Upper lobe of right lung (tissue), 1 donor: ENCODE data around the gene ZNF565. TPM values are rescaled to one million over a fixed set of nuclear protein-coding genes. Genes with fewer than 3 reads are reported as not detected.
A peak's percentile ranks its signal among the peaks of the same experiment; 100 is the strongest.

ENCODE experiments used
- ATAC-seq: fragments of 200-7000 bp; cut with Tn5 transposase; one replicate; pipeline ENCODE4 v1.9.1; 2020; ENCODE audit warnings: mild to moderate bottlenecking, moderate library complexity
- DNase-seq: peaks from one replicate; pipeline ENCODE4 v3.0.0-alpha.2; 2020
- H3K27ac ChIP-seq: fragments of 200-600 bp; one replicate; pipeline ENCODE4 v1.8.0; 2022
- H3K27me3 ChIP-seq: fragments of 200-600 bp; one replicate; pipeline ENCODE4 v1.8.0; 2022; ENCODE audit warnings: mild to moderate bottlenecking
- H3K36me3 ChIP-seq: fragments of 200-600 bp; one replicate; pipeline ENCODE4 v1.8.0; 2022
- H3K4me1 ChIP-seq: fragments of 200-600 bp; one replicate; pipeline ENCODE4 v1.8.0; 2022
- H3K4me3 ChIP-seq: fragments of 200-600 bp; one replicate; pipeline ENCODE4 v1.8.0; 2022; ENCODE audit warnings: mild to moderate bottlenecking
- H3K9me3 ChIP-seq: fragments of 200-600 bp; one replicate; pipeline ENCODE4 v1.8.0; 2022
- intact Hi-C: fragments of 100-400 bp; cut with DNase I; formaldehyde crosslinking; loops from one replicate; pipeline ENCODE4 v1.11.0; 2022
- long read RNA-seq: library from polyadenylated mRNA; unstranded; transcript quantifications from one replicate; pipeline ENCODE4 v2.0.0, GENCODE V29; 2021
- total RNA-seq: library from RNA; stranded (reverse); fragmentation: NEBNext Ultra II Directional; extraction: Animal tissue kit (Norgen Biotek cat#: 25700); gene quantifications from one replicate; pipeline ENCODE4 v1.2.1, GENCODE V29; 2021
- TF ChIP-seq, protein P1 (sequence below): fragments of 200-600 bp; IDR thresholded peaks from one replicate; pipeline ENCODE4 v1.8.0; 2022; ENCODE audit warnings: antibody characterized with exemption
- donor health status: DM: no; HTN: yes; CAD: no; lungs with severe emphysema.

Gene ZNF565
- total RNA-seq: 6.4 TPM
- long read RNA-seq, partial matches to known transcripts: 0 of 33 reads
- long read RNA-seq, other reads (novel, unspliced or antisense): 29 of 33 reads

DNA sequence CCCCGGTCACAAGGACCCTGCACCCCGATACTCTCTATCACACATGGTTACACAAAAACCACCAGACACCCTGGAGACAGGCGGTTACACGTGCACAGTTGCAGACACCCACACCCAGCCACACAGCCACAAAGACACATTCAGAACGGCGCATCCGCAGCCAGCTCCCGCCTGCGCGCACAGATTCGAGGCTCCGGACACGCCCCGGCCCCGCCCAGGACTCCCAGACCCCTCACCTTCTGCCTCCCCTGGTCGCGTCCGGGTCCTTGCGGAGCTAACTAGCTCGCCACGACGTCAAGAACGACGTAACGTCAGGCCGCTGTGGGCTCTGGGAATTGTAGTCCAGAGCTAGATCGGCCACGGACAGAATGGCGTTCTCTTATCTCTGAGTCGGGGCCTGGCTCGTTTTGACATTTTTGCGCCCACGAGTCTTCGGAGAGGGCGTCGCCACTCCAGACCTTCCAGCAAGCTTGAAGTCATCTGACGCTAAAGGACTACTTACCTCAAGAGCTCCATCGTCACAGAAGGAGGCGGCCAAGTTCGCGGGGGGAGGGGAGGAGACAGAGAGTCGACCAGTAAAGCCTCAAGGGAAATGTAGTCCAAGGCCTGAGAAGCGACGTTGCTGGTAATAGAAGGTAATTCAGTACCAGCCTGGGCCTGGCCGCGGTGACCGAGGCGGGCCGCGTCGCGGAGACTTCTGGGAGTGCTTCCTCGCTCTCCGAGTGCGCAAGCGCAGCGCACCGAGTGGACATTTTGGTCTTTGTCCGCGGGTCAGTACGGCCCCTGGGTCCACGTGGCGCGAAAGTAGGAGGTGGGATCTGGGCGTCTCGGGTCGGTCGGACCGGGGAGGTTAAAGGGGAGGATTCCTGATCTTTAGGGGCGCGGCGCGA, at the start of gene ZNF565, which contains the start of gene ZNF146:
Gene ZNF565, minus strand, starts transcription at position 280 of the 890 bp plus-strand sequence. CDS start 12,680 bp downstream, outside the sequence.
Gene ZNF146, plus strand, starts transcription at position 721 of the 890 bp plus-strand sequence. CDS start 21,335 bp downstream, outside the sequence.
- peak within 1 kb of the TSS; percentile 87 for H3K27ac ChIP-seq
- peaks cover 13% of the 10 kb centered on the region for H3K4me1 ChIP-seq
- intact Hi-C loops: no loop called here
- peak; percentile 99 for DNase-seq
- TF ChIP-seq, protein P1, sequence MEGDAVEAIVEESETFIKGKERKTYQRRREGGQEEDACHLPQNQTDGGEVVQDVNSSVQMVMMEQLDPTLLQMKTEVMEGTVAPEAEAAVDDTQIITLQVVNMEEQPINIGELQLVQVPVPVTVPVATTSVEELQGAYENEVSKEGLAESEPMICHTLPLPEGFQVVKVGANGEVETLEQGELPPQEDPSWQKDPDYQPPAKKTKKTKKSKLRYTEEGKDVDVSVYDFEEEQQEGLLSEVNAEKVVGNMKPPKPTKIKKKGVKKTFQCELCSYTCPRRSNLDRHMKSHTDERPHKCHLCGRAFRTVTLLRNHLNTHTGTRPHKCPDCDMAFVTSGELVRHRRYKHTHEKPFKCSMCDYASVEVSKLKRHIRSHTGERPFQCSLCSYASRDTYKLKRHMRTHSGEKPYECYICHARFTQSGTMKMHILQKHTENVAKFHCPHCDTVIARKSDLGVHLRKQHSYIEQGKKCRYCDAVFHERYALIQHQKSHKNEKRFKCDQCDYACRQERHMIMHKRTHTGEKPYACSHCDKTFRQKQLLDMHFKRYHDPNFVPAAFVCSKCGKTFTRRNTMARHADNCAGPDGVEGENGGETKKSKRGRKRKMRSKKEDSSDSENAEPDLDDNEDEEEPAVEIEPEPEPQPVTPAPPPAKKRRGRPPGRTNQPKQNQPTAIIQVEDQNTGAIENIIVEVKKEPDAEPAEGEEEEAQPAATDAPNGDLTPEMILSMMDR: no peak
- H3K36me3 ChIP-seq: peaks cover 8% of the 10 kb centered on the region
- peak; percentile 98 for ATAC-seq
- H3K4me3 ChIP-seq: peak within 1 kb of the TSS; percentile 66
- H3K9me3 ChIP-seq: no peaks in the 10 kb centered on the region
- H3K27me3 ChIP-seq: no peaks in the 10 kb centered on the region

DNA sequence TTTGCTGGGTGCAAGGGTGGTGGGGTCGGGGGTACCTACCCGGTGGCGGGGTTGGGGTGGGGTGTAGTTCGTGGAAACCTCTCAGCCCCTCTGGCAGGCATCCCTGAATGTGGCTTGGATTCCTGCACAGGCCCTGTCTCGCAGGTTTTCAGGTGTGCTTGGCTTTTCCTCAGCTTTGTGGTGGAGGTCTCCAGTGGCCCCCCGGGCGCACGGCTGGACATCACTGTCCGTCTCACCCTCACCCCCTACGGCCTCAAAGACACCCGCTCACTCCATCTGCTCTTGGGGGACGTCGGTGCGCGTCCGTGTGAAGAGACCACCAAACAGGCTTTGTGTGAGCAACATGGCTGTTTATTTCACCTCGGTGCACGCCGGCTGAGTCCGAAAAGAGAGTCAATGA, 44.7 kb upstream of the ZNF565 start:
- intact Hi-C loops: no loop called here

DNA sequence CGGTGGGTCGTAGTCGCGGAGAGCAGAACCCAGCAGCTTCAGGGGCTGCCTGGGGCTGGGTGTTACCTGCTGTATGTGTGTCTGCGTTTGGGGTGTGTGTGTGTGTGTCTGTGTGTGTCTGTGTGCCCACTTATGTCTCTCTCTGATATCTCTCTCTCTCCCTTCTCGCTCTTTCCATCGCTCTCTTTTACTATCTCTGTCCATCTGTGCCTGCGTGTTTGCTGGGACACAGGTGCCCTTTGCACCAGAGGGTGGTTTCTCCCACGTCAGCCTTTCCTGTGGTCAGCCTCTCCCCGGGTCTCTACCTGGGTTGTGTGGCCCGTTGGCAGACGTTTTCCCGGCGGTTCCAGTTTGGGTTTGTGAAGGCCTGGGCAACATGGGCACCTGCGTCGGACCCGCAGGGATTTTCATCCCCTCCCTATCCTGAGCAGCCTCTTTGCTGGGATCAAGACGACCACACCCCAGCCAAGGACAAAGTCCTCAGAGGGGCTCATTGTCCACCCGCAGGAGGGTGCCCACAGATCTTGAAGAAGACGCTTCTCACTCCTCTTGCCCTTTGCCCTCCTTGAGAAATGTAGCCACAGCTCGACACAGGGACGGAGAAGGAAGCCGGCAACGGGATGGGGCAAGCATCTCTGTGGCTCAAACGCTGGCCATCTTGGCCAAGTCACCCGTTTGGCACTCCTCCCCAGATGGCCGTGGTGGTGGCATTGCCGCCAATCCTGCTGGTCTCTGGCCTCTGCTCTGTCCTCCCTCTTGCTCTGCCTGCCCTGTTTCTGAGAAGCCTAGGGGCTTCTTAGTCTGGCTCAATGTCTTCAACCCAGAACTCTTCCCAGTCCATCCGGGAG, 43.8 kb upstream of the ZNF565 start:
- no peak for DNase-seq
- intact Hi-C loops: no loop called here
- TF ChIP-seq, protein P1: no peak
- Histone ChIP-seq H3K27ac (no peak overlapping the region), H3K27me3 (no peaks in the 10 kb centered on the region), H3K4me1 (no peaks in the 10 kb centered on the region), H3K36me3 (no peaks in the 10 kb centered on the region), H3K4me3 (peak overlapping the region; percentile 50), H3K9me3 (no peaks in the 10 kb centered on the region)
- no peak for ATAC-seq

More for the DNA sequence above, 44.7 kb upstream of the ZNF565 start:
- no peak overlapping the region for H3K4me3 ChIP-seq
- H3K27ac ChIP-seq: no peak overlapping the region
- no peaks in the 10 kb centered on the region for H3K36me3 ChIP-seq
- no peaks in the 10 kb centered on the region for H3K4me1 ChIP-seq
- ATAC-seq (no peak), DNase-seq (no peak)
- no peaks in the 10 kb centered on the region for H3K9me3 ChIP-seq
- TF ChIP-seq, protein P1: no peak
- H3K27me3 ChIP-seq: no peaks in the 10 kb centered on the region

DNA sequence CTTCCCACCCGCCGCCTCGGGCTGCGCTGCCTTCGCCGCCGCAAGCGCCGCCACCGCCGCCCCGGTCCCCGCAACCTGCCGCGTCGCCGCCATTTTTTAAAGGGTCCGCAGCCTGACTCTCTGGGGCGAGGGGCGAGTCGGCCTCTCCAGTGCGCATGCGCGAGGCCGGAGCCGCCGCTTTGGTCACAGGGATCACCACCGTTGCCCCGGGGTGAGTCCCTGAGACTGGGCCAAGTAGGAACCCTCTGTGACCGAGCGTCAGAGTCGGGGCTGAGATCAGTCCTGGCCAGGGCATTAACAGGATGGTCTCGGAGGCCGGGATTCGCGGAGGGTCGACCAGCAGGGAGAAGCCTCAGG, 43.0 kb upstream of the ZNF565 start:
- DNase-seq (no peak), ATAC-seq (peak; percentile 14)
- H3K4me1 ChIP-seq: no peaks in the 10 kb centered on the region
- H3K27ac ChIP-seq: no peak overlapping the region
- no peaks in the 10 kb centered on the region for H3K27me3 ChIP-seq
- TF ChIP-seq, protein P1: no peak
- peak overlapping the region; percentile 50 for H3K4me3 ChIP-seq
- H3K36me3 ChIP-seq: no peaks in the 10 kb centered on the region
- intact Hi-C loops: no loop called here
- no peaks in the 10 kb centered on the region for H3K9me3 ChIP-seq

DNA sequence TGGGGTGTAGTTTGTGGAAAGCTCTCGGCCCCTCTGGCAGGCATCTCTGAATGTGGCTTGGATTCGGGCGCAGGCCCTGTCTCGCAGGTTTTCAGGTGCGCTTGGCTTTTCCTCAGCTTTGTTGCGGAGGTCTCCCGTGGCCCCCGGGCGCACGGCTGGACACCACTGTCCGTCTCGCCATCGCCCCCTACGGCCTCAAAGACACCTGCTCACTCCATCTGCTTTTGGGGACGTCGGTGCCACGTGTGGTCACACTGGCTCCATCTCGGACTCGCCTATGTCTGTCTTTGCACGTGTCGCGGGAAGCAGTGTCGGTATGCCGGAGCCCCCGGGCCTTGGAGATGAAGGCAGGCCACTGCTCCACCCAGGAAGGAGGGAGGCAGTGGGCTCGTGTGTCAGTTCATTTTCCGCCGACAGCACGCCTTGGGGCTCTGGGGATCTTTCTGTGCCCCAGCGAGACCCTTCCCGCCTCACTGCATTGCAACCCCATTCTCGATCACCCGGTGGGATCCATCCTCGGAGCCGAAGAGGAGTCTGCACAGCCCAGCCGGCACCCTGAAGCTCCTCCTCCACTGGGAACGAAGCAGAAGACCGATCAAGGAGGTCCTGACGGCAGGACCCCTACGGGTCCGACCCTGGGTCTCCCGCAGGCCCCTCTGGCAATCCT, 42.5 kb upstream of the ZNF565 start:
- no peak overlapping the region for H3K27ac ChIP-seq
- H3K9me3 ChIP-seq: no peaks in the 10 kb centered on the region
- H3K36me3 ChIP-seq: no peaks in the 10 kb centered on the region
- H3K4me3 ChIP-seq: peak overlapping the region; percentile 50
- DNase-seq: no peak
- no peaks in the 10 kb centered on the region for H3K27me3 ChIP-seq
- H3K4me1 ChIP-seq: no peaks in the 10 kb centered on the region
- intact Hi-C loops: no loop called here
- no peak for ATAC-seq
- TF ChIP-seq, protein P1: no peak
